GM12878 (cell line): ENCODE data around the gene AGAP1. TPM values are rescaled to one million over a fixed set of nuclear protein-coding genes. Genes with fewer than 3 reads are reported as not detected.

Source experiments
- ATAC-seq: fragments of 200-7000 bp; cut with Tn5 transposase; 3 replicates; pipeline ENCODE4 v1.9.1; 2020; ENCODE audit warnings: mild to moderate bottlenecking, moderate library complexity
- BruUV-seq: library from RNA; stranded (reverse); fragments of 400-500 nt; replicated peaks from 2 replicates; lab custom pipeline; 2021; lab: Mats Ljungman, UMichigan
- CTCF ChIA-PET: fragments of 300-600 bp; sonication (Branson Sonifier 250); formaldehyde crosslinking; extraction: SDS; loops from one replicate; lab custom pipeline; 2021; ENCODE audit warnings: inconsistent platforms; lab: Yijun Ruan, JAX
- POLR2A ChIA-PET: fragments of 350-600 bp; formaldehyde crosslinking; extraction: SDS; loops from one replicate; lab custom pipeline; 2021; ENCODE audit warnings: inconsistent platforms; lab: Charles Lee
- RAD21 ChIA-PET: fragments of 300-600 bp; sonication (Branson Sonifier 250); formaldehyde crosslinking; loops from one replicate; lab custom pipeline; 2023; ENCODE audit warnings: antibody characterized with exemption; ENCODE audit not compliant: unreplicated experiment; lab: Charles Lee
- SMC1A ChIA-PET: fragments of 300-600 bp; sonication (Branson Sonifier 250); formaldehyde crosslinking; loops from one replicate; lab custom pipeline; 2023; ENCODE audit not compliant: unreplicated experiment, uncharacterized antibody; lab: Charles Lee
- DNase-seq: peaks from one replicate; pipeline ENCODE4 v3.0.0-alpha.2; 2011; ENCODE audit warnings: low read depth, low spot score
- FAIRE-seq: peaks from 3 replicates; lab custom pipeline; 2011; peaks lifted over from hg19 to GRCh38; lab: Jason Lieb, UNC
- H2AFZ ChIP-seq: 2 replicates; pipeline ENCODE4 v1.6.0; 2011; ENCODE audit warnings: low read depth, low read length, control low read depth; ENCODE audit not compliant: control insufficient read depth
- H3K27ac ChIP-seq: 2 replicates; pipeline ENCODE4 v1.5.1; 2011; ENCODE audit warnings: control low read depth; ENCODE audit not compliant: control insufficient read depth, insufficient read depth
- H3K27me3 ChIP-seq, 2 experiments: replicated peaks in 1 of 2; 2 replicates each; pipeline versions ENCODE4 v1.6.0 to v1.6.1; 2011; ENCODE audit warnings: low read length in 1 of 2; ENCODE audit not compliant: control insufficient read depth in 2 of 2, insufficient read depth in 2 of 2
- H3K36me3 ChIP-seq, 2 experiments: 2 replicates each; pipeline ENCODE4 v1.5.1; 2011; ENCODE audit warnings: low read length in 1 of 2; ENCODE audit not compliant: control insufficient read depth in 2 of 2, insufficient read depth in 2 of 2
- H3K4me1 ChIP-seq: 2 replicates; pipeline ENCODE4 v1.6.1; 2011; ENCODE audit warnings: mild to moderate bottlenecking, low read length, moderate library complexity, mixed read lengths; ENCODE audit not compliant: control insufficient read depth, insufficient read depth
- H3K4me2 ChIP-seq: 2 replicates; pipeline ENCODE4 v1.6.0; 2011; ENCODE audit warnings: control low read depth; ENCODE audit not compliant: control insufficient read depth, insufficient read depth
- H3K4me3 ChIP-seq: fragments of 200-600 bp; sonication (generic); 2 replicates; pipeline ENCODE4 v1.5.1; 2016
- H3K79me2 ChIP-seq: 2 replicates; pipeline ENCODE4 v1.6.0; 2011; ENCODE audit warnings: low read length; ENCODE audit not compliant: control insufficient read depth, insufficient read depth
- H3K9ac ChIP-seq: 2 replicates; pipeline ENCODE4 v1.8.0; 2011; ENCODE audit warnings: low read length, control low read depth, mixed read lengths; ENCODE audit not compliant: control insufficient read depth, insufficient read depth
- H3K9me3 ChIP-seq: replicated peaks from 3 replicates; pipeline ENCODE4 v1.5.1; 2011; ENCODE audit warnings: mild to moderate bottlenecking, low read length; ENCODE audit not compliant: control insufficient read depth, insufficient read depth
- H4K20me1 ChIP-seq: 2 replicates; pipeline ENCODE4 v1.6.0; 2011; ENCODE audit not compliant: control insufficient read depth, insufficient read depth
- CTCF ChIP-seq, 3 experiments: IDR thresholded peaks in 2 of 3; conservative IDR thresholded peaks in 1 of 3; 2 replicates each; pipeline ENCODE4 v1.5.1; 2011; ENCODE audit warnings: low read depth in 3 of 3, low read length in 3 of 3, mild to moderate bottlenecking in 3 of 3, control low read depth in 2 of 3, moderate library complexity in 2 of 3, inconsistent platforms in 1 of 3, mixed read lengths in 1 of 3; ENCODE audit not compliant: control insufficient read depth in 2 of 3, insufficient read depth in 1 of 3; ENCODE audit errors: extremely low read depth in 1 of 3
- ELK1 ChIP-seq: IDR thresholded peaks from 2 replicates; pipeline ENCODE4 v1.6.1; 2012; ENCODE audit warnings: low read depth, low read length, improper control_type of control experiment
- IRF4 ChIP-seq: IDR thresholded peaks from 2 replicates; pipeline ENCODE4 v1.6.1; 2011; ENCODE audit warnings: low read depth, low read length
- PKNOX1 ChIP-seq: fragments of 450-650 bp; IDR thresholded peaks from 2 replicates; pipeline ENCODE4 v1.6.1; 2016; ENCODE audit warnings: mild to moderate bottlenecking
- SMARCA5 ChIP-seq: fragments of 450-650 bp; IDR thresholded peaks from 2 replicates; pipeline ENCODE4 v1.6.1; 2017; ENCODE audit warnings: mild to moderate bottlenecking
- SPI1 ChIP-seq: IDR thresholded peaks from 2 replicates; pipeline ENCODE4 v1.6.1; 2011; ENCODE audit warnings: low read depth, mild to moderate bottlenecking, low read length, moderate library complexity, borderline replicate concordance; ENCODE audit not compliant: insufficient read depth
- SREBF2 ChIP-seq: IDR thresholded peaks from 2 replicates; pipeline ENCODE4 v1.6.1; 2012; ENCODE audit warnings: mild to moderate bottlenecking, low read length
- SUPT20H ChIP-seq: IDR thresholded peaks from 2 replicates; pipeline ENCODE4 v1.6.1; 2011; ENCODE audit warnings: low read depth, mild to moderate bottlenecking, low read length, moderate library complexity, borderline replicate concordance; ENCODE audit not compliant: control insufficient read depth
- TARDBP ChIP-seq: IDR thresholded peaks from 2 replicates; pipeline ENCODE4 v1.6.1; 2016; ENCODE audit warnings: borderline replicate concordance
- USF1 ChIP-seq: IDR thresholded peaks from 2 replicates; pipeline ENCODE4 v1.6.1; 2011; ENCODE audit warnings: borderline replicate concordance, low read depth, mild to moderate bottlenecking, moderate library complexity, mixed read lengths, low read length; ENCODE audit not compliant: insufficient read depth; ENCODE audit errors: extremely low read length
- ZBTB11 ChIP-seq: fragments of 450-650 bp; formaldehyde crosslinking; IDR thresholded peaks from 2 replicates; pipeline ENCODE4 v1.5.0; 2022; ENCODE audit warnings: mild to moderate bottlenecking, missing genetic modification characterization
- ZNF274 ChIP-seq: IDR thresholded peaks from one replicate; pipeline ENCODE4 v1.8.0; 2011; ENCODE audit not compliant: insufficient read length, insufficient read depth
- ZSCAN29 ChIP-seq: fragments of 450-650 bp; IDR thresholded peaks from 2 replicates; pipeline ENCODE4 v1.6.1; 2017; ENCODE audit warnings: mild to moderate bottlenecking, moderate library complexity
- WGBS: methylation state at CpG from one replicate; pipeline ENCODE4 v1.1.6; 2016; ENCODE audit warnings: low lambda C conversion rate; ENCODE audit not compliant: insufficient replicate concordance, insufficient coverage; ENCODE audit errors: missing lambda C conversion rate; 5-methylcytosine and 5-hydroxymethylcytosine counted together
- in situ Hi-C: fragments of 300-500 bp; cut with MboI; formaldehyde crosslinking; loops from 9 replicates; pipeline ENCODE4 v1.14.3; 2018; ENCODE audit warnings: mixed read lengths
- intact Hi-C: fragments of 100-400 bp; cut with micrococcal nuclease; formaldehyde crosslinking; loops from one replicate; pipeline ENCODE4 v1.14.2; 2022; ENCODE audit not compliant: unreplicated experiment
- polyA plus RNA-seq, 11 experiments: library from polyadenylated mRNA; depleted of rRNA in 4 of 11; unstranded in 6 of 11; stranded (reverse) in 5 of 11; fragments of >200 nt; fragmentation: Nextera tagmentation in 4 of 11; fragmentation: Illumina TruSeq in 1 of 11; extraction: Ambion mirVana in 4 of 11; extraction: Trizol in 1 of 11; gene quantifications; 1 replicate in 1 of 11; 2 replicates in 10 of 11; pipeline versions ENCODE4 v1.2.1 to v1.2.3, GENCODE V29; 2011 to 2016; ENCODE audit warnings: inconsistent platforms in 2 of 11, missing spikeins in 2 of 11, low read depth in 1 of 11
- total RNA-seq, 4 experiments: library from RNA; depleted of rRNA in 3 of 4; stranded (reverse); fragments of >200 nt in 3 of 4; fragmentation: Illumina TruSeq in 1 of 4; extraction: Trizol in 1 of 4; gene quantifications; 2 replicates each; pipeline versions ENCODE4 v1.2.1 to v1.2.3, GENCODE V29; 2013 to 2021

AGAP1 gene
- total and polyA plus RNA-seq, 10 of the 15 experiments (the other 5 are each of a cell fraction or from before 2014, with no cell fraction given) = 0.05 to 0.15 (median 0.06) TPM; not detected in 7

GRCh38 chr2:235903782-235904584 is 410.1 kb downstream of the AGAP1 start:
- ATAC-seq (no peak), DNase-seq (no peak), FAIRE-seq (no peak)
- Histone ChIP-seq H3K36me3 (no peaks in the 10 kb centered on the region), H3K4me3 (no peak overlapping the region), H3K9ac (no peak overlapping the region), H4K20me1 (no peaks in the 10 kb centered on the region), H3K27me3 (0 out of 4 replicates have a peak, but pooled peaks cover 0 to 2% of the 10 kb centered on the region in 2 experiments), H3K4me2 (no peak overlapping the region), H3K27ac (no peak overlapping the region), H3K9me3 (no peaks in the 10 kb centered on the region), H3K79me2 (no peaks in the 10 kb centered on the region), H2AFZ (no peak overlapping the region), H3K4me1 (peaks cover 3% of the 10 kb centered on the region; the same call in 1 of the 2 replicates)
- intact Hi-C loops (no loop called here), in situ Hi-C loops (no loop called here)
- CTCF ChIA-PET = interaction anchor here (0.5 kb wide), 1 partner anchor 1523 kb away, joined by 3 read pairs; no protein-coding TSS in a partner anchor
- POLR2A ChIA-PET = no interaction called here
- SMC1A ChIA-PET = interaction anchor here (0.6 to 0.9 kb wide), 3 partner anchors 33 to 418 kb away, joined by 3 read pairs; no protein-coding TSS in a partner anchor
- BruUV-seq = no TSS peak
- WGBS = 45% methylated on average over 21 of the region's 21 CpGs
- RAD21 ChIA-PET = no interaction called here
- no peak for TF ChIP-seq CTCF (IDR thresholded peaks at IDR 0.05 in 2 of 3, conservative IDR thresholded peaks at IDR 0.05 in 1 of 3; ENCODE audit: control insufficient read depth in 2 of 3, extremely low read depth in 1 of 3, insufficient read depth in 1 of 3, low read depth in 3 of 3, low read length in 3 of 3)
- no peak for TF ChIP-seq TARDBP
- no peak for TF ChIP-seq USF1
- TF ChIP-seq SPI1 = no peak
- TF ChIP-seq SUPT20H = no peak
- TF ChIP-seq ELK1 = no peak
- no peak for TF ChIP-seq SMARCA5
- TF ChIP-seq ZNF274 = no peak
- TF ChIP-seq PKNOX1 = no peak
- TF ChIP-seq ZBTB11 (CRISPR knock-in tag) = no peak
- TF ChIP-seq IRF4 = no peak
- no peak for TF ChIP-seq ZSCAN29
- TF ChIP-seq SREBF2 = no peak
